Neutrophil (primary cell): ENCODE data around the gene MLLT6.

Experiments
- H3K27ac ChIP-seq: fragments of 200-600 bp; sonication (generic); 2 replicates; pipeline ENCODE4 v1.5.1; 2016; ENCODE audit warnings: mild to moderate bottlenecking, moderate library complexity
- H3K27me3 ChIP-seq: fragments of 200-600 bp; sonication (generic); 2 replicates; pipeline ENCODE4 v1.6.0; 2016; ENCODE audit warnings: mild to moderate bottlenecking
- H3K36me3 ChIP-seq: fragments of 200-600 bp; sonication (generic); 2 replicates; pipeline ENCODE4 v1.5.1; 2017
- H3K4me1 ChIP-seq, 2 experiments: fragments of 200-600 bp in 1 of 2; sonication (generic) in 1 of 2; 1 replicate in 1 of 2; 2 replicates in 1 of 2; pipeline versions ENCODE4 v1.5.1 to v1.6.1; 2013 to 2016; ENCODE audit warnings: low read depth in 1 of 2, low read length in 1 of 2, mild to moderate bottlenecking in 1 of 2, moderate library complexity in 1 of 2; ENCODE audit not compliant: control insufficient read depth in 1 of 2, insufficient read depth in 1 of 2
- H3K4me3 ChIP-seq, 2 experiments: fragments of 200-600 bp in 1 of 2; sonication (generic) in 1 of 2; 1 replicate in 1 of 2; 2 replicates in 1 of 2; pipeline ENCODE4 v1.5.1; 2013 to 2016; ENCODE audit warnings: low read depth in 1 of 2, low read length in 1 of 2, mild to moderate bottlenecking in 1 of 2, moderate library complexity in 1 of 2
- H3K9me3 ChIP-seq: fragments of 200-600 bp; sonication (generic); 2 replicates; pipeline ENCODE4 v1.5.1; 2016
- TF ChIP-seq, protein P1 (sequence below): fragments of 200-600 bp; sonication (generic); IDR thresholded peaks from 2 replicates; pipeline ENCODE4 v1.5.1; 2016; ENCODE audit warnings: antibody characterized with exemption

Gene MLLT6

GRCh38 chr17:38743556-38744171, 38.6 kb downstream of the MLLT6 start:
- TF ChIP-seq, protein P1, sequence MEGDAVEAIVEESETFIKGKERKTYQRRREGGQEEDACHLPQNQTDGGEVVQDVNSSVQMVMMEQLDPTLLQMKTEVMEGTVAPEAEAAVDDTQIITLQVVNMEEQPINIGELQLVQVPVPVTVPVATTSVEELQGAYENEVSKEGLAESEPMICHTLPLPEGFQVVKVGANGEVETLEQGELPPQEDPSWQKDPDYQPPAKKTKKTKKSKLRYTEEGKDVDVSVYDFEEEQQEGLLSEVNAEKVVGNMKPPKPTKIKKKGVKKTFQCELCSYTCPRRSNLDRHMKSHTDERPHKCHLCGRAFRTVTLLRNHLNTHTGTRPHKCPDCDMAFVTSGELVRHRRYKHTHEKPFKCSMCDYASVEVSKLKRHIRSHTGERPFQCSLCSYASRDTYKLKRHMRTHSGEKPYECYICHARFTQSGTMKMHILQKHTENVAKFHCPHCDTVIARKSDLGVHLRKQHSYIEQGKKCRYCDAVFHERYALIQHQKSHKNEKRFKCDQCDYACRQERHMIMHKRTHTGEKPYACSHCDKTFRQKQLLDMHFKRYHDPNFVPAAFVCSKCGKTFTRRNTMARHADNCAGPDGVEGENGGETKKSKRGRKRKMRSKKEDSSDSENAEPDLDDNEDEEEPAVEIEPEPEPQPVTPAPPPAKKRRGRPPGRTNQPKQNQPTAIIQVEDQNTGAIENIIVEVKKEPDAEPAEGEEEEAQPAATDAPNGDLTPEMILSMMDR, result no peak
- Histone ChIP-seq H3K4me1 (peaks cover 9 to 17% of the 10 kb centered on the region in 2 experiments), H3K9me3 (no peaks in the 10 kb centered on the region), H3K4me3 (no peak overlapping the region), H3K27me3 (peaks cover 87% of the 10 kb centered on the region), H3K27ac (no peak overlapping the region), H3K36me3 (no peaks in the 10 kb centered on the region)

- Histone ChIP-seq H3K9me3 (no peaks in the 10 kb centered on the region), H3K27ac (no peak overlapping the region), H3K4me3 (no peak overlapping the region), H3K27me3 (peaks cover 90% of the 10 kb centered on the region), H3K36me3 (no peaks in the 10 kb centered on the region), H3K4me1 (peaks cover 28 to 36% of the 10 kb centered on the region in 2 experiments)
- TF ChIP-seq, protein P1, result no peak
Observed at GRCh38 chr17:38745545-38745944, 40.5 kb downstream of the MLLT6 start.

DNA sequence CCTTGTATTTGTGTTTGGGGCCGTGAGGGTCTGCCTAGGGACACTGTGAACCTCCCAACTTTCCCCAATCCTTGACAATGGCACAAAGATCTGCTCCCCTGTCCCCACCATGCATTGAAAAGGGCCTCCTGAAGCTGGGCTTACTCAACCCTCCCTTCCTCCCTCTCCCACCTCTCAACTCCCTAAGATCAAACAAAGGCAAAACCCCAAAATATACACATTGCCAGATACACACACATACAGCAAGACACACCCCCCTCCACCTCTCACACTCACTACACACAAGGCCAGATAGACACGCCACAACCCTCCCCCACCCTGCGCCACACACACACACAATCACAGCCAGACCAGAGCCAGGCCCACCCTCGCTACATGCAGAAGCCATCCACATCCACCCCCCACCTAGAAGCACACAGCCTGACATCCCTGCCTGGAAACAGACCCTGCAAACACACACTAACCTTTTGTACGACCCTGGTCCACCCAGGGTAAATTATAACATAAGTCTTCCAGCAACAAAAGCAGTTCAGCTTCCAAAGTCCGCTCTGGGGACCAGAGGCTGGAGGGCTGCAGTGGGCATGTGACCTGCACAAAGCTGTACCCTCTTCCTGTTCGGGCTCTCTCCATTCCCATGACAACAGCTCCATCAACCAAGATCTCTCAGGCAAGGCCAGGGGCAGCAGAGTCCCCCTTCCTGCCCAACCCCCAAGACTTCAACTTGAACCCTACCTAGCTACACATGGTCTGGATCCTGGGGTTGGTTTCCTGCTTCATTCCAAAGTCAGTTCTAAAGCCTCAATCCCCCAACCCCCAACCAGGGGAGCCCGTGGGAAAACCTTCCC, 41.2 kb downstream of the MLLT6 start:
- H3K9me3 ChIP-seq, result no peaks in the 10 kb centered on the region
- peaks cover 35 to 43% of the 10 kb centered on the region in 2 experiments for H3K4me1 ChIP-seq
- no peaks in the 10 kb centered on the region for H3K36me3 ChIP-seq
- TF ChIP-seq, protein P1, result no peak
- H3K27me3 ChIP-seq, result peaks cover 97% of the 10 kb centered on the region
- no peak overlapping the region for H3K4me3 ChIP-seq
- no peak overlapping the region for H3K27ac ChIP-seq

- Histone ChIP-seq H3K4me3 (peak overlapping the region in 1 of 2 experiments; percentile 28), H3K27me3 (peaks cover 98% of the 10 kb centered on the region), H3K9me3 (no peaks in the 10 kb centered on the region), H3K36me3 (no peaks in the 10 kb centered on the region), H3K27ac (no peak overlapping the region), H3K4me1 (peaks cover 42 to 50% of the 10 kb centered on the region in 2 experiments)
- TF ChIP-seq, protein P1, result no peak
Observed at GRCh38 chr17:38746849-38747462, 41.9 kb downstream of the MLLT6 start.

DNA sequence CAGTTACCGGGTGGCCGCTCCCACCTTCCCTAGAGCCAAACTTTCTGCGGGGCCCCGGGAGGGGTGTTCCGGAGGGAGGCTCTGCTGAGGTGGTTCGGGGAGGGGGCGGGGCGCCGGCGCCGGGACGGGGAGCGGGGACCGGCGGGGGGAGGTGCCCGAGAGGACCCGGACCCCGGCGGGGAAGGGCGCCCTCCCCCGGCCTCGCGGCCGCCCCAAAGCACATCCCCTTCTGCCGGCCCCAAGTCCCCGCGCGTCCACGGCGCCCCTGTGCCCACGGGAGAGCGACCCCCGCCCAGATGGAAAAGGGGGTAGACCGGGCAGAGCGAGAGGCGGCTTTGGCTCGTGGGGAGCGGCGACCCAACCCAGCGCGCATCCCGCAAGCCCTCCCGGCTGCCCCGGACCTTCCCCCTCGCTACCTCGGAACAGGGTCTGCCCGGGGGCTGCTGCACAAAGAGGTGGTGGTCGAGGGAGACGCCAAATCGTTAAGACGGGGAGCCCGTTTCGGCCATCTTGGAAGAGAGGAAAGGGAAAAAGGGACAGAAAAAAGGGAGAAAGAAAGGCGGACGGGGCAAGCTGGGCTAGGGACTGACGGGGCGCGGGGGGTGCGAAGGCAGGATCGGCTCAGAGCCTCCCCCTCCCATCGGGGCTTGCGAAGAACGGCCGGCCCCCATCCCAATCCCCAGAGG, 42.5 kb downstream of the MLLT6 start:
- H3K27ac ChIP-seq, result no peak overlapping the region
- no peaks in the 10 kb centered on the region for H3K9me3 ChIP-seq
- H3K4me1 ChIP-seq, result peaks cover 46 to 56% of the 10 kb centered on the region in 2 experiments
- peak overlapping the region in 1 of 2 experiments; percentile 28 for H3K4me3 ChIP-seq
- H3K27me3 ChIP-seq, result peaks cover 92% of the 10 kb centered on the region
- TF ChIP-seq, protein P1, result no peak
- no peaks in the 10 kb centered on the region for H3K36me3 ChIP-seq
